GM10248 (cell line): Measurements from ENCODE around the gene CDH1.
A peak's percentile ranks its signal among the peaks of the same experiment; 100 is the strongest.
"Not testable (repeated sequence)": the region's sequence is repeated elsewhere in the genome, so short reads cannot be mapped to it uniquely, and the experiment has no call there.

Experiments
- CTCF ChIA-PET: fragments of 300-600 bp; sonication (Branson Sonifier 250); formaldehyde crosslinking; extraction: SDS; loops from one replicate; lab custom pipeline; 2021; ENCODE audit warnings: antibody characterized with exemption; lab: Yijun Ruan, JAX
- POLR2A ChIA-PET: fragments of 350-650 bp; sonication (Branson Sonifier 250); formaldehyde crosslinking; extraction: SDS; loops from one replicate; lab custom pipeline; 2020; ENCODE audit warnings: antibody characterized with exemption; lab: Yijun Ruan, JAX
- DNase-seq: peaks from one replicate; pipeline ENCODE4 v3.0.0; 2012; ENCODE audit errors: extremely low spot score
- CTCF ChIP-seq: IDR thresholded peaks from 2 replicates; pipeline ENCODE4 v1.5.1; 2012; ENCODE audit warnings: mild to moderate bottlenecking, low read depth; ENCODE audit errors: extremely low read depth, missing control alignments, control extremely low read depth

The CDH1 gene

DNA sequence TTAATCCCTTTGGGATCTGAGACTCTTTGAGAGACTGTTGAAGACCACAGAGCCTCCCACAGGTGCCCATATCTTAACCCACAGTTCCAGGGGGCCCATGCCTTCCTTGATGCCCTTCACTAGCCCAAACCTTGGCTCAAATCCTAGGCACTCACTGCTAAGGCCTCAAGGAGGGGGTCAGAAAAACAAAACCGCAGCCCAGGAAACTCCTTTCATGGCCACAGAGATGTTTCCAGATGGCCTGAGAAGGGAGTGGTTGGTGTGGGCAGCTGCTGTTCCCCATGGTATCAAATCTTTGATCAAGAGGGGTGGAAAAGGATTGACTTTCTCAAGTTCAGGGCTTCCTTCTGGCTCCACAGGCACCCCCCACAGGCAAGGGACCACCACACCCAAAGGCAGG is 44.7 kb downstream of the CDH1 start:
- ChIA-PET POLR2A (no interaction called here), CTCF (no interaction called here)
- DNase-seq, result no peak
- no peak for TF ChIP-seq CTCF

GRCh38 chr16:68782198-68783174 is 45.4 kb downstream of the CDH1 start:
- ChIA-PET CTCF (interaction anchor here (1.5 kb wide), 1 partner anchor 14 kb away, joined by 3 read pairs; no protein-coding TSS in a partner anchor), POLR2A (interaction anchor here (0.9 kb wide), 1 partner anchor 25 kb away, joined by 3 read pairs; no protein-coding TSS in a partner anchor)
- no peak for TF ChIP-seq CTCF
- DNase-seq, result peak; percentile 46

DNA sequence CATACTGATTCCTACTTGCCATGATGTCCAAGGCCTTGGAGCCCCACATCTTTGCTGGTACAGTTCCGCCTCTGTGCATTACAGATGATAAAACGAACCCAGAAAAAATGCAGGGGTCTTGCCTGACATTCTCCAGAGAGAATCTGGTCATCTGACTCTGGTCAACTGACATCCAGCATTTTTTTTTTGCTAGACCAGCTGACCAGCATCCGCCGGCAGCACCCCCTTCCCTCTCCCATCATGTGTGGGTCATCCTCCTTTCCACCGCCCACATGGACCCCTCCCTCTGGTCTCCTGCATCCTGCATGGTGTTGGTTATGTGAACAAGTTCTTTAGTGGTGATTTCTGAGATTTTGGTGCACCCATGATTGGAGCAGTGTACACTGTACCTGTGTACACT is 47.1 kb downstream of the CDH1 start:
- no peak for TF ChIP-seq CTCF
- ChIA-PET CTCF (interaction anchor here (0.8 to 1.5 kb wide), 3 partner anchors 12 to 27 kb away, joined by 3 to 5 read pairs (median 3); no protein-coding TSS in a partner anchor), POLR2A (no interaction called here)
- no peak for DNase-seq

GRCh38 chr16:68784721-68785120 is 47.6 kb downstream of the CDH1 start:
- ChIA-PET CTCF (interaction anchor here (0.8 to 1.4 kb wide), 3 partner anchors 16 to 63 kb away, joined by 3 to 5 read pairs (median 3); no protein-coding TSS in a partner anchor), POLR2A (no interaction called here)
- no peak for DNase-seq
- no peak for TF ChIP-seq CTCF

GRCh38 chr16:68785715-68786114 is 48.6 kb downstream of the CDH1 start:
- no peak for DNase-seq
- TF ChIP-seq CTCF, result no peak
- CTCF ChIA-PET, result interaction anchor here (1.1 to 1.9 kb wide), 4 partner anchors 10 to 62 kb away, joined by 3 to 6 read pairs (median 4); no protein-coding TSS in a partner anchor
- POLR2A ChIA-PET, result no interaction called here

- TF ChIP-seq CTCF, result no peak
- no peak for DNase-seq
- CTCF ChIA-PET, result interaction anchor here (1.5 to 1.9 kb wide), 2 partner anchors 9 to 30 kb away, joined by 5 to 6 read pairs; no protein-coding TSS in a partner anchor
- POLR2A ChIA-PET, result no interaction called here
Measured at GRCh38 chr16:68786685-68787418, 49.8 kb downstream of the CDH1 start.

- CTCF ChIA-PET, result interaction anchor here (0.9 to 1.9 kb wide), 3 partner anchors 10 to 13 kb away, joined by 3 to 8 read pairs (median 4); no protein-coding TSS in a partner anchor
- POLR2A ChIA-PET, DNase-seq: not testable (repeated sequence)
Measured at GRCh38 chr16:68787419-68787807, 50.3 kb downstream of the CDH1 start.
